Measurements from ENCODE around the gene SMO. TPM values are rescaled to one million over a fixed set of nuclear protein-coding genes. Genes with fewer than 3 reads are reported as not detected.
A peak's percentile ranks its signal among the peaks of the same experiment; 100 is the strongest.

Gene SMO
- total and polyA plus RNA-seq, 2 donors (not counting 1 experiment from before 2014, with no cell fraction given), result 0.39 to 1.4 TPM

DNA sequence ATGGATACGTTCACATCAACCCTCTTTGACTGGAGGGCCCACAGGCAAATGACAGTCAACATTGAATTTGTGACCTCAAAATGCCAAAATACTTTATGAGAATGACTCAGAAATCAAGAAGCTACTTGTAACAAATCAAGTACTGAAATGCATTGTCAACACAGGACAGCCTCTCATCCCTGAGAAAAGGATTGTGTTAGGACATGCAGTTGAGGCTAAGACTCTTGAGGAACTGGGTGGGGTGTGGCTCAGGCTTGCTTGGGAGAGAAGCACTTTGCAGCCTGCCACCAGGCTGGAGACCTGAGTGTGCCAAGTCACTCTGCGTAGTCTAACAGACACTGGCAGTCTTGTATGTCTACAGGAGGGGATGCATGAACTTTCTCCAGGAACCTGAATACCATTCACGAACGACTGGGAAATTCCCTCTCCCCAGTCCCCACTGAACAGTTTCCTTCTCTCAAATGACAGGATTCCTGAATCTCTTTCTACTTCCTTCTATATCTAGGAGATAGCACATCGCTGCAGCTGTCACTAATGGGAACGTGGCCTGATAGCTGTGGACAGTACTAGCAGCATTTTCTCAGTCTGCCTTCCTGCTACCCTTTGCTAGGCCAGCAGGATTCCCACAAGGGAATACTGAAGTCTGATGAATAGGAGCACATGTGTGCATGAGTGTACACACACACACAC, 3.3 kb upstream of the SMO start:
- peaks cover 13% of the 10 kb centered on the region for H3K27me3 Mint-ChIP-seq
- TF ChIP-seq, protein P1, sequence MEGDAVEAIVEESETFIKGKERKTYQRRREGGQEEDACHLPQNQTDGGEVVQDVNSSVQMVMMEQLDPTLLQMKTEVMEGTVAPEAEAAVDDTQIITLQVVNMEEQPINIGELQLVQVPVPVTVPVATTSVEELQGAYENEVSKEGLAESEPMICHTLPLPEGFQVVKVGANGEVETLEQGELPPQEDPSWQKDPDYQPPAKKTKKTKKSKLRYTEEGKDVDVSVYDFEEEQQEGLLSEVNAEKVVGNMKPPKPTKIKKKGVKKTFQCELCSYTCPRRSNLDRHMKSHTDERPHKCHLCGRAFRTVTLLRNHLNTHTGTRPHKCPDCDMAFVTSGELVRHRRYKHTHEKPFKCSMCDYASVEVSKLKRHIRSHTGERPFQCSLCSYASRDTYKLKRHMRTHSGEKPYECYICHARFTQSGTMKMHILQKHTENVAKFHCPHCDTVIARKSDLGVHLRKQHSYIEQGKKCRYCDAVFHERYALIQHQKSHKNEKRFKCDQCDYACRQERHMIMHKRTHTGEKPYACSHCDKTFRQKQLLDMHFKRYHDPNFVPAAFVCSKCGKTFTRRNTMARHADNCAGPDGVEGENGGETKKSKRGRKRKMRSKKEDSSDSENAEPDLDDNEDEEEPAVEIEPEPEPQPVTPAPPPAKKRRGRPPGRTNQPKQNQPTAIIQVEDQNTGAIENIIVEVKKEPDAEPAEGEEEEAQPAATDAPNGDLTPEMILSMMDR (IDR thresholded peaks at IDR 0.05), result no peak
- TF ChIP-seq EZH2 (IDR thresholded peaks at IDR 0.05; ENCODE audit: borderline replicate concordance, insufficient read depth, low read depth, low read length, poor library complexity, severe bottlenecking), result no peak
- no peaks in the 10 kb centered on the region for H3K79me2 ChIP-seq (ENCODE audit: control insufficient read depth, insufficient read depth, low read length)
- H3K4me3 ChIP-seq (ENCODE audit: control extremely low read depth in 1 of 5, extremely low read depth in 1 of 5, insufficient read depth in 1 of 5, low read depth in 2 of 5, low read length in 4 of 5), result no peak overlapping the region
- no peak for DNase-seq
- H4K20me1 ChIP-seq (ENCODE audit: control insufficient read depth, insufficient read depth, low read length, poor library complexity, severe bottlenecking), result no peaks in the 10 kb centered on the region
- ChIA-PET CTCF (interaction anchor here (0.6 kb wide), 1 partner anchor 21 kb away, joined by 3 read pairs; no protein-coding TSS in a partner anchor), POLR2A (interaction anchor here (0.7 kb wide), 1 partner anchor 87 kb away, joined by 3 read pairs; no protein-coding TSS in a partner anchor)
- H3K9me3 Mint-ChIP-seq (ENCODE audit: insufficient read depth), result no peaks in the 10 kb centered on the region
- peaks cover 15 to 17% of the 10 kb centered on the region in 2 donors for H3K4me1 ChIP-seq (ENCODE audit: control insufficient read depth in 2 of 2, insufficient read depth in 2 of 2, low read length in 2 of 2)
- no peak overlapping the region for H3K27ac ChIP-seq (ENCODE audit: low read length in 2 of 2)
- H3K27ac Mint-ChIP-seq, result no peak overlapping the region
- intact Hi-C loops (cut with micrococcal nuclease), result no loop called here
- ATAC-seq (ENCODE audit: low read depth), result no peak
- no peak overlapping the region for H3K9ac ChIP-seq (ENCODE audit: low read length)
- 85% methylated on average over 5 of the region's 6 CpGs for WGBS (ENCODE audit: insufficient coverage)
- peaks cover 22% of the 10 kb centered on the region for H3K4me1 Mint-ChIP-seq
- H3K27me3 ChIP-seq (replicated peaks in 1 of 4; ENCODE audit: control extremely low read depth in 1 of 4, control insufficient read depth in 3 of 4, insufficient read depth in 4 of 4, low read length in 3 of 4), result peaks cover 0 to 17% (median 11%) of the 10 kb centered on the region in 4 experiments
- no peak overlapping the region for H2AFZ ChIP-seq (ENCODE audit: insufficient read depth, low read depth, low read length, poor library complexity, severe bottlenecking)
- H3K9me3 ChIP-seq (ENCODE audit: control extremely low read depth in 1 of 3, control insufficient read depth in 2 of 3, insufficient read depth in 1 of 3, low read length in 2 of 3), result no peaks in the 10 kb centered on the region
- no peak overlapping the region for H3K4me2 ChIP-seq (replicated peaks; ENCODE audit: low read depth, low read length, poor library complexity, severe bottlenecking)
- H3K4me3 Mint-ChIP-seq, result no peak overlapping the region
- H3K36me3 ChIP-seq (replicated peaks in 1 of 2; ENCODE audit: control extremely low read depth in 1 of 2, control insufficient read depth in 1 of 2, extremely low read depth in 1 of 2, insufficient read depth in 2 of 2, low read length in 1 of 2), result no peaks in the 10 kb centered on the region

DNA sequence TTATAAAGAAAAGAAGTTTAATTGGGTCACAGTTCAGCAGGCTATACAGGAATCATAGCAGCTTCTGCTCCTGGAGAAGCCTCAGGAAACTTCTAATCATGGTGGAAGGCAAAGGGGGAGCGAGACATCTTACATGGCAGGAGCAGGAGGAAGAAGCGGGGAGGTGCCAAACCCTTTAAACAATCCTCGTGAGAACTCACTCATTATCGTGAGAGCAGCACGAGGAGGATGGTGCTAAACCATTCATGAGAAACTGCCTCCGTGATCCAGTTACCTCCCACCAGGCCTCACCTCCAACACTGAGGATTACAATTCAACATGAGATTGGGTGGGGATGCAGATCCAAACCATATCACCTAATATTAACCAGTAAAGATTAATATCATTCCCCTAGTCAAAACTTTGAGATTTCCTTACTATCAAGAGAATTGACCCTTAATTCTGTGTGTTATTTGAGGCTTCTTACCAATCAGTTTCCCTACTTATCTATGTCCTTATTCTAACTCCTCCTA, 1.6 kb upstream of the SMO start:
- Histone ChIP-seq H2AFZ (ENCODE audit: insufficient read depth, low read depth, low read length, poor library complexity, severe bottlenecking) (no peak overlapping the region), H3K27ac (ENCODE audit: low read length in 2 of 2) (no peak overlapping the region), H3K4me1 (ENCODE audit: control insufficient read depth in 2 of 2, insufficient read depth in 2 of 2, low read length in 2 of 2) (peaks cover 15 to 17% of the 10 kb centered on the region in 2 donors), H3K4me3 (ENCODE audit: control extremely low read depth in 1 of 5, extremely low read depth in 1 of 5, insufficient read depth in 1 of 5, low read depth in 2 of 5, low read length in 4 of 5) (no peak overlapping the region), H4K20me1 (ENCODE audit: control insufficient read depth, insufficient read depth, low read length, poor library complexity, severe bottlenecking) (no peaks in the 10 kb centered on the region), H3K9me3 (ENCODE audit: control extremely low read depth in 1 of 3, control insufficient read depth in 2 of 3, insufficient read depth in 1 of 3, low read length in 2 of 3) (no peaks in the 10 kb centered on the region), H3K4me2 (replicated peaks; ENCODE audit: low read depth, low read length, poor library complexity, severe bottlenecking) (no peak overlapping the region), H3K27me3 (replicated peaks in 1 of 4; ENCODE audit: control extremely low read depth in 1 of 4, control insufficient read depth in 3 of 4, insufficient read depth in 4 of 4, low read length in 3 of 4) (peaks cover 0 to 32% (median 18%) of the 10 kb centered on the region in 4 experiments), H3K36me3 (replicated peaks in 1 of 2; ENCODE audit: control extremely low read depth in 1 of 2, control insufficient read depth in 1 of 2, extremely low read depth in 1 of 2, insufficient read depth in 2 of 2, low read length in 1 of 2) (no peaks in the 10 kb centered on the region), H3K9ac (ENCODE audit: low read length) (no peak overlapping the region), H3K79me2 (ENCODE audit: control insufficient read depth, insufficient read depth, low read length) (no peaks in the 10 kb centered on the region)
- CTCF ChIA-PET, result no interaction called here
- WGBS (ENCODE audit: insufficient coverage), result 100% methylated on average over 1 of the region's 6 CpGs
- intact Hi-C loops (cut with micrococcal nuclease), result no loop called here
- TF ChIP-seq, protein P1 (IDR thresholded peaks at IDR 0.05), result no peak
- no peak for TF ChIP-seq EZH2 (IDR thresholded peaks at IDR 0.05; ENCODE audit: borderline replicate concordance, insufficient read depth, low read depth, low read length, poor library complexity, severe bottlenecking)
- Mint-ChIP-seq H3K4me3 (peak overlapping the region; percentile 30), H3K9me3 (ENCODE audit: insufficient read depth) (no peaks in the 10 kb centered on the region), H3K27ac (no peak overlapping the region), H3K27me3 (peaks cover 22% of the 10 kb centered on the region), H3K4me1 (peaks cover 22% of the 10 kb centered on the region)
- no peak for DNase-seq
- POLR2A ChIA-PET, result no interaction called here
- no peak for ATAC-seq (ENCODE audit: low read depth)
